ENCODE data around the gene PRR23E.

Gene PRR23E

GRCh38 chr3:127157171-127157828 lies 35.6 kb upstream of the PRR23E start:
- TF ChIP-seq CTCF (IDR thresholded peaks at IDR 0.05; ENCODE audit: extremely low read depth, missing control alignments), result no peak
- DNase-seq (ENCODE audit: low spot score), result no peak

GRCh38 chr3:127158614-127159229 lies 34.2 kb upstream of the PRR23E start:
- TF ChIP-seq CTCF (IDR thresholded peaks at IDR 0.05; ENCODE audit: extremely low read depth, missing control alignments), result no peak

GRCh38 chr3:127159543-127159942 lies 33.4 kb upstream of the PRR23E start:
- TF ChIP-seq CTCF (IDR thresholded peaks at IDR 0.05; ENCODE audit: extremely low read depth, missing control alignments), result no peak
- DNase-seq (ENCODE audit: low spot score), result no peak

More at GRCh38 chr3:127158614-127159229, 34.2 kb upstream of the PRR23E start:
- no peak for DNase-seq (ENCODE audit: low spot score)

DNA sequence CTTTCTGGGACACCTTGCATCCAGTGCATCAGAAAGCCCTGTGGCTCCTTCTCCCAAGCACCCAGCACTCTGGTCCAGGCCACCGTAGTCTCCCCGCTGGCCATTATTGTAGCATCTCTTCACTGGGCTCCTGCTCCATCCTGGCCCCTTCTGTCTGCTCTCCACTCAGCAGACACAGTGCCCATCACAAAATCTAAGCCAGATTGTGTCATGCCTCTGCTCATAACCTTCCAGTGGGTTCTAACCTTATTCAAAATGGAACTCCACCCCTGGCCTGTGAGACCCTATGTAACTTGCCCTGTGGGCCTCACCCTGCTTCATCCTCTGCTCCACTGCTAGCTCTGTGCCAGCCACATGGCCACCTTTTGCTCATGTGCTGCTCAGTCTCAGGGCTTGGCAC lies 31.7 kb upstream of the PRR23E start:
- no peak for TF ChIP-seq CTCF (IDR thresholded peaks at IDR 0.05; ENCODE audit: extremely low read depth, missing control alignments)
- no peak for DNase-seq (ENCODE audit: low spot score)

DNA sequence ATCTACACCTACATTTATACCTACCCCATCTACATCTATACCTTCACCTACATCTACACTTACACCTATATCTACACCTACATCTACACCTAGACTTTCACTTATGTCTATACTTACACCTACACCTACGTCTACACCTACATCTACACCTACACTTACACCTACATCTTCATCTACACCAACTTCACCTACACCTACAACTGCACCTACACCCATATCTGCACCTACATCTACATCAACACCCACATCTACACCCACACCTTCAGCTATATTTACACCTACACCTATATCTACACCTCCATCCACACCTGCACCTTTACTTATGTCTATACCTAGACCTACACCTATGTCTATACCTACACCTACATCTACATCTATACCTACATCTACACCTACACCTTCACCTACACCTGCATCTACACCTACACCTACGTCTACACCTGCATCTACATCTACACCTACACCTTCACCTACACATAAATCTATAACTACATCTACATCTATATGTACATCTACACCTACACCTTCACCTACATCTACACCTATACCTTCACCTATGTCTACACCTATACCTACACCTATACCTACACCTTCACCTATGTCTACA lies 30.9 kb upstream of the PRR23E start:
- TF ChIP-seq CTCF (IDR thresholded peaks at IDR 0.05; ENCODE audit: extremely low read depth, missing control alignments), result no peak
- no peak for DNase-seq (ENCODE audit: low spot score)

GRCh38 chr3:127162947-127163645 lies 29.8 kb upstream of the PRR23E start:
- no peak for TF ChIP-seq CTCF (IDR thresholded peaks at IDR 0.05; ENCODE audit: extremely low read depth, missing control alignments)
- no peak for DNase-seq (ENCODE audit: low spot score)

GRCh38 chr3:127164615-127165014 lies 28.3 kb upstream of the PRR23E start:
- DNase-seq (ENCODE audit: low spot score), result no peak
- no peak for TF ChIP-seq CTCF (IDR thresholded peaks at IDR 0.05; ENCODE audit: extremely low read depth, missing control alignments)
